AG09319 (cell line): ENCODE results near the gene LSAMP.

Experiments used
- DNase-seq: peaks from one replicate; pipeline ENCODE4 v3.0.0-alpha.2; 2010; ENCODE audit warnings: low read depth; ENCODE audit errors: extremely low read depth
- CTCF ChIP-seq: IDR thresholded peaks from 2 replicates; pipeline ENCODE4 v1.5.1; 2011; ENCODE audit warnings: low read depth, mild to moderate bottlenecking, inconsistent platforms, low read length, moderate library complexity

Gene LSAMP

GRCh38 chr3:116391296-116392201, 53.7 kb downstream of the LSAMP start:
- no peak for DNase-seq
- no peak for TF ChIP-seq CTCF

- no peak for DNase-seq
- TF ChIP-seq CTCF, result no peak
Measured at GRCh38 chr3:116390318-116390717, 55.0 kb downstream of the LSAMP start.

GRCh38 chr3:116388867-116389385, 56.4 kb downstream of the LSAMP start:
- no peak for DNase-seq
- no peak for TF ChIP-seq CTCF

GRCh38 chr3:116386168-116386567, 59.1 kb downstream of the LSAMP start:
- TF ChIP-seq CTCF, result no peak
- DNase-seq, result no peak

- no peak for TF ChIP-seq CTCF
Measured at GRCh38 chr3:116384717-116385116, 60.6 kb downstream of the LSAMP start.

GRCh38 chr3:116378077-116378476, 67.2 kb downstream of the LSAMP start:
- no peak for DNase-seq
- no peak for TF ChIP-seq CTCF

More at GRCh38 chr3:116384717-116385116, 60.6 kb downstream of the LSAMP start:
- no peak for DNase-seq

GRCh38 chr3:116374901-116375300, 70.4 kb downstream of the LSAMP start:
- TF ChIP-seq CTCF, result no peak
- no peak for DNase-seq
